Activated CD4-positive, alpha-beta memory T cell treated with anti-CD3 and anti-CD28 coated beads for 36 hours (primary cell): Measurements from ENCODE around the gene LAMA2. TPM values are rescaled to one million over a fixed set of nuclear protein-coding genes. Genes with fewer than 3 reads are reported as not detected.

Experiments
- CTCF ChIA-PET: fragments of 350-600 bp; sonication (Branson Sonifier 250); formaldehyde crosslinking; loops from one replicate; lab custom pipeline; 2021; ENCODE audit warnings: antibody characterized with exemption, inconsistent platforms; lab: Charles Lee
- POLR2A ChIA-PET: fragments of 350-600 bp; sonication (Branson Sonifier 250); formaldehyde crosslinking; loops from one replicate; lab custom pipeline; 2021; ENCODE audit warnings: antibody characterized with exemption; lab: Charles Lee
- DNase-seq: peaks from one replicate; pipeline ENCODE4 v3.0.0-alpha.2; 2020
- H3K27ac Mint-ChIP-seq: one replicate; pipeline ENCODE4 v1.8.0; 2021; ENCODE audit warnings: mixed read lengths
- H3K27me3 Mint-ChIP-seq: one replicate; pipeline ENCODE4 v1.8.0; 2021; ENCODE audit warnings: mixed read lengths
- H3K36me3 Mint-ChIP-seq: one replicate; pipeline ENCODE4 v1.8.0; 2021; ENCODE audit warnings: mixed read lengths
- H3K4me1 Mint-ChIP-seq: one replicate; pipeline ENCODE4 v1.8.0; 2021; ENCODE audit warnings: low read depth, mixed read lengths
- H3K4me3 Mint-ChIP-seq: one replicate; pipeline ENCODE4 v1.8.0; 2021; ENCODE audit warnings: mild to moderate bottlenecking, mixed read lengths
- H3K9me3 Mint-ChIP-seq: one replicate; pipeline ENCODE4 v1.8.0; 2021; ENCODE audit warnings: mixed read lengths
- intact Hi-C: fragments of 100-400 bp; cut with micrococcal nuclease; formaldehyde crosslinking; loops from one replicate; pipeline ENCODE4 v1.15.1; 2023
- total RNA-seq, 2 experiments: library from RNA; stranded (reverse); gene quantifications; one replicate each; pipeline ENCODE4 v1.2.3, GENCODE V29; 2021

The LAMA2 gene
- total RNA-seq, 2 experiments from 2014 or later: 0.15 to 0.48 TPM

GRCh38 chr6:128925765-128926164 lies 42.8 kb downstream of the LAMA2 start:
- POLR2A ChIA-PET: no interaction called here
- DNase-seq: no peak
- no peaks in the 10 kb centered on the region for H3K36me3 Mint-ChIP-seq
- CTCF ChIA-PET: no interaction called here
- no peak overlapping the region for H3K27ac Mint-ChIP-seq
- no peak overlapping the region for H3K4me3 Mint-ChIP-seq
- no peaks in the 10 kb centered on the region for H3K4me1 Mint-ChIP-seq
- no peaks in the 10 kb centered on the region for H3K9me3 Mint-ChIP-seq
- H3K27me3 Mint-ChIP-seq: peaks cover 5% of the 10 kb centered on the region
- intact Hi-C loops: no loop called here

GRCh38 chr6:128929869-128930268 lies 46.9 kb downstream of the LAMA2 start:
- ChIA-PET POLR2A (no interaction called here), CTCF (no interaction called here)
- no peak for DNase-seq
- Mint-ChIP-seq H3K4me1 (no peaks in the 10 kb centered on the region), H3K36me3 (no peaks in the 10 kb centered on the region), H3K27ac (no peak overlapping the region), H3K27me3 (peaks cover 5% of the 10 kb centered on the region), H3K9me3 (no peaks in the 10 kb centered on the region), H3K4me3 (no peak overlapping the region)
- intact Hi-C loops: no loop called here

GRCh38 chr6:128930321-128930720 lies 47.4 kb downstream of the LAMA2 start:
- intact Hi-C loops: no loop called here
- Mint-ChIP-seq H3K9me3 (no peaks in the 10 kb centered on the region), H3K36me3 (no peaks in the 10 kb centered on the region), H3K4me1 (no peaks in the 10 kb centered on the region), H3K27ac (no peak overlapping the region), H3K27me3 (peaks cover 5% of the 10 kb centered on the region), H3K4me3 (no peak overlapping the region)
- DNase-seq: no peak
- POLR2A ChIA-PET: no interaction called here
- CTCF ChIA-PET: no interaction called here

DNA sequence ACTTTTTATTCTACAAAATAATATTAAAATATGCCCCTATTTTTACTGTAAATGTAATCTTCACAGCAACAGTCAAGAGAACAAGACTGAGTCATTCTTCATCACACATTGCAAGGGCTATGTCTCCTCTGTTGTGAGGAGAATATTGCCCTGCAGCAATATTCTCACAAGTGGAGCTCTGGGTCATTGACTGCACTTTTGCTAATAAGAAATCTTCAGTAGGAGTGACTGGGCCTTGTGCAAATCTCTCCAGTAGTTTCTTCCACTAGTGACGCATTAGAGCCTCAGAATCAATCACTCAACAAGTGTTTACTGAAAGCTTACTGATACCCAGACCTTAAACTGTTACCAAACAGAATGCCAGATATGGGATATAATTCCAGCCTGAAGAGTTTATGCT lies 49.1 kb downstream of the LAMA2 start:
- Mint-ChIP-seq H3K9me3 (no peaks in the 10 kb centered on the region), H3K27me3 (peaks cover 5% of the 10 kb centered on the region), H3K4me1 (no peaks in the 10 kb centered on the region), H3K36me3 (no peaks in the 10 kb centered on the region), H3K4me3 (no peak overlapping the region), H3K27ac (no peak overlapping the region)
- ChIA-PET CTCF (no interaction called here), POLR2A (no interaction called here)
- intact Hi-C loops: no loop called here
- no peak for DNase-seq

GRCh38 chr6:128950864-128951263 lies 67.9 kb downstream of the LAMA2 start:
- intact Hi-C loops: no loop called here
- Mint-ChIP-seq H3K36me3 (no peaks in the 10 kb centered on the region), H3K27ac (no peak overlapping the region), H3K4me3 (no peak overlapping the region), H3K4me1 (no peaks in the 10 kb centered on the region), H3K27me3 (no peaks in the 10 kb centered on the region), H3K9me3 (no peaks in the 10 kb centered on the region)
- ChIA-PET POLR2A (no interaction called here), CTCF (no interaction called here)
- no peak for DNase-seq

DNA sequence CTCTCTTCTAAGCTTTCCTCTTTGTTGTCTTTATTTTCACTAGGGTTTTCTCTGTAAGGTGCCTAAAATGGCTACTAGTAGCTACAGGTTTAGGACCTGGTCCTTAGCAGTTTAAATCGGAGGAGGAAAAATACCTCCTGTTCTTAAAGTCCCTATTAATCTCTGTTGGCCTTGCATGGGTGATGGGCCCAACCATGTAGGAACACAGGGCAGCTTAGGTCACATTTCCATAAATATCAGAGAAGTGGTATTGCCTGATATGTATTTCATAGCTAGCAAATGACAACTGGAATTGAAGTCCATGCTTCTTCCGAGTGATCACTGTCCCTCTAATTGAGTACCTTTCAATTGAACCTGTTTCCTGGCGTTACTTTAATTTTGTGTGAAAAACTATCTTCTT lies 70.0 kb downstream of the LAMA2 start:
- Mint-ChIP-seq H3K9me3 (no peaks in the 10 kb centered on the region), H3K4me3 (no peak overlapping the region), H3K27me3 (no peaks in the 10 kb centered on the region), H3K36me3 (no peaks in the 10 kb centered on the region), H3K27ac (no peak overlapping the region), H3K4me1 (no peaks in the 10 kb centered on the region)
- no peak for DNase-seq
- CTCF ChIA-PET: no interaction called here
- intact Hi-C loops: no loop called here
- POLR2A ChIA-PET: no interaction called here

GRCh38 chr6:128954308-128955043 lies 71.5 kb downstream of the LAMA2 start:
- Mint-ChIP-seq H3K4me1 (no peaks in the 10 kb centered on the region), H3K9me3 (no peaks in the 10 kb centered on the region), H3K27me3 (no peaks in the 10 kb centered on the region), H3K27ac (no peak overlapping the region), H3K4me3 (no peak overlapping the region), H3K36me3 (no peaks in the 10 kb centered on the region)
- no peak for DNase-seq
- CTCF ChIA-PET: no interaction called here
- intact Hi-C loops: no loop called here
- POLR2A ChIA-PET: no interaction called here

DNA sequence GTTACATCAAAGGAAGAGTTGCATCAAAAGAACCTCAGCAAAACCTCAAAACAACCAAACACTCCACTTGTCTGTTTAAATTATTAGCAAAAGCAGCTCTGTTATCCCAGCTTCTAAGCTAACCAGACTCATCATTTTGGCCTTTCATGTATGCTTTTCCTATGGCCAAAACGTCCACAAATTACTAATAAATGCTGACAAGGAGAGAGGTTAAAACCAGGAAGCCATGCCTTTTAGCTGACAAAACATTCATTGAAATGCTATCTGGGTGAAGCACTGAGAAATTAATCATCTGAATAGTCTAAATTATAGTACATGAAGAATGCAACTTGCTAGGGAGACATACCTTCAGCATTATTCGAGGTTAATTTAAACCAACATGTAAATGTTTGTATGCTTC lies 80.6 kb downstream of the LAMA2 start:
- intact Hi-C loops: no loop called here

GRCh38 chr6:128964233-128964755 lies 81.4 kb downstream of the LAMA2 start:
- intact Hi-C loops: no loop called here
- Mint-ChIP-seq H3K36me3 (no peaks in the 10 kb centered on the region), H3K27me3 (peaks cover 1% of the 10 kb centered on the region), H3K9me3 (no peaks in the 10 kb centered on the region), H3K4me3 (no peak overlapping the region), H3K4me1 (no peaks in the 10 kb centered on the region), H3K27ac (no peak overlapping the region)
- DNase-seq: no peak
- ChIA-PET CTCF (no interaction called here), POLR2A (no interaction called here)

More for the DNA sequence above, 80.6 kb downstream of the LAMA2 start:
- H3K9me3 Mint-ChIP-seq: no peaks in the 10 kb centered on the region
- no peak overlapping the region for H3K27ac Mint-ChIP-seq
- peaks cover 1% of the 10 kb centered on the region for H3K27me3 Mint-ChIP-seq
- ChIA-PET POLR2A (no interaction called here), CTCF (no interaction called here)
- no peak for DNase-seq
- H3K36me3 Mint-ChIP-seq: no peaks in the 10 kb centered on the region
- H3K4me1 Mint-ChIP-seq: no peaks in the 10 kb centered on the region
- H3K4me3 Mint-ChIP-seq: no peak overlapping the region

DNA sequence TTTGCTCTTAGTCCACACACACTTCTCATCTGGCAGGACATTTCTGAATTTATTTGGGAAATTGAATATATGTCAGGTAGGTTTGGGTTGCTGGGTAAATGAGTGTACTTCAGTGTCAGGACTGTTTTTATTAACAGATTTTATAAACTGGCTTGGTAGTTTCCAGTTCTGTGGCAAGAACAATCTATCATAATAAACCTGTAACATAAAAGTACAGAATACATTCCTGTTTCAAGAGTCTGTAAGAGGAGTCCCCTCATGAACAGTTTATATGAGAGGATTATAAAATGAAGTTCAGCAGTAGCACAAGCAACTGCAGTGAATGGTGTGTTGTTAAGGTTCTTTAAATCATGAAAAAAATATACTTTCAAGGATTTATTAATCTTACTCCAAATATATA lies 81.8 kb downstream of the LAMA2 start:
- Mint-ChIP-seq H3K4me3 (no peak overlapping the region), H3K27me3 (peaks cover 1% of the 10 kb centered on the region), H3K36me3 (no peaks in the 10 kb centered on the region), H3K9me3 (no peaks in the 10 kb centered on the region), H3K27ac (no peak overlapping the region), H3K4me1 (no peaks in the 10 kb centered on the region)
- ChIA-PET POLR2A (no interaction called here), CTCF (no interaction called here)
- no peak for DNase-seq
- intact Hi-C loops: no loop called here

DNA sequence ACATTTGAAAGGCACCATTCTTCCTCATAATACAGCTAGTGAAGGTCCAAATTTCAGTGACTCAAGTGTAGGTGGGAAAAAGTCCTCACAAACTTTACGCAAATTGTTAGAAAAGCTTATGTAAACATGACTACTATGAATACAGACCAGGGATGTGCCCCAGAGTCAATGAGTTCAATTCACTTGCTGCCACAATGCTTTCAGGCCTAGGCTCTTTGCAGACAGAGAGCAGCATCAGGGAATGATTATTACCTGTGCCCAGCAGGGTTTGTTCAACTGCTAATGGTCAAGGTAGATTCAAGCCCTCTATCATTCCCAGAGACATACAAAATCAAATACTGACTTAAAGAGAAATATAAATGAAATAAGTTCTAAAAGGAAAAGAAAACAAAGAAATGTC lies 84.0 kb downstream of the LAMA2 start:
- Mint-ChIP-seq H3K4me1 (no peaks in the 10 kb centered on the region), H3K27me3 (no peaks in the 10 kb centered on the region), H3K4me3 (no peak overlapping the region), H3K27ac (no peak overlapping the region), H3K9me3 (no peaks in the 10 kb centered on the region), H3K36me3 (no peaks in the 10 kb centered on the region)
- ChIA-PET CTCF (no interaction called here), POLR2A (no interaction called here)
- intact Hi-C loops: no loop called here
- no peak for DNase-seq

DNA sequence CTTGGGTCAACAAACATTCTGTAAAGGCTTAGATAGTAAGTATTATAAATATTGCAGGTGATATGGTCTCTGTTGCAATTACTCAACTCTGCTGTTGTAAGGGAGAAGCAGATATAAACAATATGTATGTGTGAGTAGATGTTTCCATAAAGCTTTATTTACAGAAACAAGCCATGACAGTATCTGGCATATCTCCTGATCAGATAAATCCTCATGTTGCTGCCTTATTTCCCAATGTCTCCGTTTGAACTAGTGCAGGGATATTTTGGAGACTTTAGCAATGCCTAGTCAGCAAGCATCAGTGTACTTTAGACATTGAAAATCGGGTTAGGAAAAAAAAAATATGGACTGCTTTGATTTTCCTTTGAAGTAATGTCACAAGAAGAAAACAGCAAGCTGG lies 96.1 kb downstream of the LAMA2 start:
- no peak overlapping the region for H3K4me3 Mint-ChIP-seq
- H3K36me3 Mint-ChIP-seq: no peaks in the 10 kb centered on the region
- ChIA-PET POLR2A (no interaction called here), CTCF (no interaction called here)
- H3K27me3 Mint-ChIP-seq: no peaks in the 10 kb centered on the region
- H3K9me3 Mint-ChIP-seq: no peaks in the 10 kb centered on the region
- DNase-seq: no peak
- H3K4me1 Mint-ChIP-seq: no peaks in the 10 kb centered on the region
- H3K27ac Mint-ChIP-seq: no peak overlapping the region
- intact Hi-C loops: no loop called here

DNA sequence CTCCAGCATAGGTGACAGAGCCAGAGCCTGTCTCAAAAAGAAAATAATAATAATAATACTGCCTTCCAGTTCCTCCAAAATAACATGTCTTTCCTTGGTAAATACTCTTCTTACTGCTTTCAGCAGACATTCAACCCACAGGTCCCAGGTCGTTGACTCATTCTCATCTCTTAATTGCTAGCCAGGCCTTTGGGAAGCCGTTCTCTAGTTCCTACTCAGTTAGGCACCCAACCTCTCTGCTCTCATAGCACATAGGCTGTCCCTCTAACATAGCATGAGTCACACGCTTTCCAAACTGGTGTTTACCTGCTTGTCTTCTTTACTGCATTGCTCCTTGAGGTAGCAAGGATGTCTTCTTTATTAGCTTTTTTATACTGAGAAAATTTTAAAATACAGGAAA lies 98.8 kb downstream of the LAMA2 start:
- intact Hi-C loops: no loop called here
- no peaks in the 10 kb centered on the region for H3K27me3 Mint-ChIP-seq
- H3K27ac Mint-ChIP-seq: no peak overlapping the region
- H3K4me1 Mint-ChIP-seq: no peaks in the 10 kb centered on the region
- no peaks in the 10 kb centered on the region for H3K9me3 Mint-ChIP-seq
- ChIA-PET CTCF (no interaction called here), POLR2A (no interaction called here)
- H3K36me3 Mint-ChIP-seq: no peaks in the 10 kb centered on the region
- no peak overlapping the region for H3K4me3 Mint-ChIP-seq
- DNase-seq: no peak
